GM12878 (cell line): Measurements from ENCODE around the gene KIF23. TPM values are rescaled to one million over a fixed set of nuclear protein-coding genes. Genes with fewer than 3 reads are reported as not detected.

Experiments used
- ATAC-seq: fragments of 200-7000 bp; cut with Tn5 transposase; 3 replicates; pipeline ENCODE4 v1.9.1; 2020; ENCODE audit warnings: mild to moderate bottlenecking, moderate library complexity
- BruUV-seq: library from RNA; stranded (reverse); fragments of 400-500 nt; replicated peaks from 2 replicates; lab custom pipeline; 2021; lab: Mats Ljungman, UMichigan
- CTCF ChIA-PET: fragments of 300-600 bp; sonication (Branson Sonifier 250); formaldehyde crosslinking; extraction: SDS; loops from one replicate; lab custom pipeline; 2021; ENCODE audit warnings: inconsistent platforms; lab: Yijun Ruan, JAX
- POLR2A ChIA-PET: fragments of 350-600 bp; formaldehyde crosslinking; extraction: SDS; loops from one replicate; lab custom pipeline; 2021; ENCODE audit warnings: inconsistent platforms; lab: Charles Lee
- RAD21 ChIA-PET: fragments of 300-600 bp; sonication (Branson Sonifier 250); formaldehyde crosslinking; loops from one replicate; lab custom pipeline; 2023; ENCODE audit warnings: antibody characterized with exemption; ENCODE audit not compliant: unreplicated experiment; lab: Charles Lee
- SMC1A ChIA-PET: fragments of 300-600 bp; sonication (Branson Sonifier 250); formaldehyde crosslinking; loops from one replicate; lab custom pipeline; 2023; ENCODE audit not compliant: unreplicated experiment, uncharacterized antibody; lab: Charles Lee
- DNase-seq: peaks from one replicate; pipeline ENCODE4 v3.0.0-alpha.2; 2011; ENCODE audit warnings: low read depth, low spot score
- FAIRE-seq: peaks from 3 replicates; lab custom pipeline; 2011; peaks lifted over from hg19 to GRCh38; lab: Jason Lieb, UNC
- H2AFZ ChIP-seq: 2 replicates; pipeline ENCODE4 v1.6.0; 2011; ENCODE audit warnings: low read depth, low read length, control low read depth; ENCODE audit not compliant: control insufficient read depth
- H3K27ac ChIP-seq: 2 replicates; pipeline ENCODE4 v1.5.1; 2011; ENCODE audit warnings: control low read depth; ENCODE audit not compliant: control insufficient read depth, insufficient read depth
- H3K27me3 ChIP-seq, 2 experiments: replicated peaks in 1 of 2; 2 replicates each; pipeline versions ENCODE4 v1.6.0 to v1.6.1; 2011; ENCODE audit warnings: low read length in 1 of 2; ENCODE audit not compliant: control insufficient read depth in 2 of 2, insufficient read depth in 2 of 2
- H3K36me3 ChIP-seq, 2 experiments: 2 replicates each; pipeline ENCODE4 v1.5.1; 2011; ENCODE audit warnings: low read length in 1 of 2; ENCODE audit not compliant: control insufficient read depth in 2 of 2, insufficient read depth in 2 of 2
- H3K4me1 ChIP-seq: 2 replicates; pipeline ENCODE4 v1.6.1; 2011; ENCODE audit warnings: mild to moderate bottlenecking, low read length, moderate library complexity, mixed read lengths; ENCODE audit not compliant: control insufficient read depth, insufficient read depth
- H3K4me2 ChIP-seq: 2 replicates; pipeline ENCODE4 v1.6.0; 2011; ENCODE audit warnings: control low read depth; ENCODE audit not compliant: control insufficient read depth, insufficient read depth
- H3K4me3 ChIP-seq: fragments of 200-600 bp; sonication (generic); 2 replicates; pipeline ENCODE4 v1.5.1; 2016
- H3K79me2 ChIP-seq: 2 replicates; pipeline ENCODE4 v1.6.0; 2011; ENCODE audit warnings: low read length; ENCODE audit not compliant: control insufficient read depth, insufficient read depth
- H3K9ac ChIP-seq: 2 replicates; pipeline ENCODE4 v1.8.0; 2011; ENCODE audit warnings: low read length, control low read depth, mixed read lengths; ENCODE audit not compliant: control insufficient read depth, insufficient read depth
- H3K9me3 ChIP-seq: replicated peaks from 3 replicates; pipeline ENCODE4 v1.5.1; 2011; ENCODE audit warnings: mild to moderate bottlenecking, low read length; ENCODE audit not compliant: control insufficient read depth, insufficient read depth
- H4K20me1 ChIP-seq: 2 replicates; pipeline ENCODE4 v1.6.0; 2011; ENCODE audit not compliant: control insufficient read depth, insufficient read depth
- BHLHE40 ChIP-seq, 2 experiments: fragments of 450-650 bp in 1 of 2; IDR thresholded peaks; 2 replicates each; pipeline ENCODE4 v1.6.1; 2011 to 2017; ENCODE audit warnings: low read depth in 2 of 2, borderline replicate concordance in 1 of 2, improper control_type of control experiment in 1 of 2, low read length in 1 of 2, mild to moderate bottlenecking in 1 of 2
- BRCA1 ChIP-seq: IDR thresholded peaks from 2 replicates; pipeline ENCODE4 v1.6.1; 2011; ENCODE audit warnings: low read depth, low read length, improper control_type of control experiment
- CUX1 ChIP-seq: IDR thresholded peaks from 2 replicates; pipeline ENCODE4 v1.6.1; 2012; ENCODE audit warnings: improper control_type of control experiment, low read depth, low read length; ENCODE audit not compliant: insufficient replicate concordance
- EGR1 ChIP-seq, 2 experiments: IDR thresholded peaks; 1 replicate in 1 of 2; 2 replicates in 1 of 2; pipeline ENCODE4 v1.6.1; 2011 to 2012; ENCODE audit warnings: low read depth in 2 of 2, low read length in 2 of 2, borderline replicate concordance in 1 of 2, mild to moderate bottlenecking in 1 of 2, moderate library complexity in 1 of 2
- KLF5 ChIP-seq: fragments of 450-650 bp; IDR thresholded peaks from 2 replicates; pipeline ENCODE4 v1.6.1; 2014; ENCODE audit warnings: mild to moderate bottlenecking; ENCODE audit not compliant: partially characterized antibody
- MTA3 ChIP-seq: IDR thresholded peaks from 2 replicates; pipeline ENCODE4 v1.6.1; 2012; ENCODE audit warnings: low read length, inconsistent platforms, borderline replicate concordance
- NFIC ChIP-seq: IDR thresholded peaks from 2 replicates; pipeline ENCODE4 v1.6.1; 2012; ENCODE audit warnings: low read depth, mild to moderate bottlenecking, inconsistent platforms, low read length, moderate library complexity
- NFXL1 ChIP-seq: fragments of 450-650 bp; IDR thresholded peaks from 2 replicates; pipeline ENCODE4 v1.6.1; 2017; ENCODE audit warnings: antibody characterized with exemption, mild to moderate bottlenecking, borderline replicate concordance
- RAD51 ChIP-seq: fragments of 450-650 bp; IDR thresholded peaks from 2 replicates; pipeline ENCODE4 v1.6.1; 2016; ENCODE audit warnings: moderate library complexity, mild to moderate bottlenecking, inconsistent platforms
- SMAD5 ChIP-seq: IDR thresholded peaks from 2 replicates; pipeline ENCODE4 v1.6.1; 2016; ENCODE audit warnings: antibody characterized with exemption, low read depth
- SREBF2 ChIP-seq: IDR thresholded peaks from 2 replicates; pipeline ENCODE4 v1.6.1; 2012; ENCODE audit warnings: mild to moderate bottlenecking, low read length
- SRF ChIP-seq, 2 experiments: IDR thresholded peaks; 2 replicates each; pipeline ENCODE4 v1.6.1; 2011; ENCODE audit warnings: low read depth in 2 of 2, low read length in 2 of 2, mild to moderate bottlenecking in 1 of 2, moderate library complexity in 1 of 2
- TAF1 ChIP-seq: IDR thresholded peaks from 2 replicates; pipeline ENCODE4 v1.6.1; 2011; ENCODE audit warnings: mild to moderate bottlenecking, low read depth, low read length, borderline replicate concordance
- TCF7 ChIP-seq: IDR thresholded peaks from 2 replicates; pipeline ENCODE4 v1.6.1; 2014; ENCODE audit warnings: antibody characterized with exemption, borderline replicate concordance
- ZNF207 ChIP-seq: fragments of 450-650 bp; IDR thresholded peaks from 2 replicates; pipeline ENCODE4 v1.6.1; 2014; ENCODE audit warnings: antibody characterized with exemption, mild to moderate bottlenecking, borderline replicate concordance
- ZNF384 ChIP-seq: IDR thresholded peaks from 2 replicates; pipeline ENCODE4 v1.6.1; 2012; ENCODE audit warnings: low read depth, mild to moderate bottlenecking, low read length, improper control_type of control experiment, borderline replicate concordance
- WGBS: methylation state at CpG from one replicate; pipeline ENCODE4 v1.1.6; 2016; ENCODE audit warnings: low lambda C conversion rate; ENCODE audit not compliant: insufficient replicate concordance, insufficient coverage; ENCODE audit errors: missing lambda C conversion rate; 5-methylcytosine and 5-hydroxymethylcytosine counted together
- in situ Hi-C: fragments of 300-500 bp; cut with MboI; formaldehyde crosslinking; loops from 9 replicates; pipeline ENCODE4 v1.14.3; 2018; ENCODE audit warnings: mixed read lengths
- intact Hi-C: fragments of 100-400 bp; cut with micrococcal nuclease; formaldehyde crosslinking; loops from one replicate; pipeline ENCODE4 v1.14.2; 2022; ENCODE audit not compliant: unreplicated experiment
- polyA plus RNA-seq, 11 experiments: library from polyadenylated mRNA; depleted of rRNA in 4 of 11; unstranded in 6 of 11; stranded (reverse) in 5 of 11; fragments of >200 nt; fragmentation: Nextera tagmentation in 4 of 11; fragmentation: Illumina TruSeq in 1 of 11; extraction: Ambion mirVana in 4 of 11; extraction: Trizol in 1 of 11; gene quantifications; 1 replicate in 1 of 11; 2 replicates in 10 of 11; pipeline versions ENCODE4 v1.2.1 to v1.2.3, GENCODE V29; 2011 to 2016; ENCODE audit warnings: inconsistent platforms in 2 of 11, missing spikeins in 2 of 11, low read depth in 1 of 11
- total RNA-seq, 4 experiments: library from RNA; depleted of rRNA in 3 of 4; stranded (reverse); fragments of >200 nt in 3 of 4; fragmentation: Illumina TruSeq in 1 of 4; extraction: Trizol in 1 of 4; gene quantifications; 2 replicates each; pipeline versions ENCODE4 v1.2.1 to v1.2.3, GENCODE V29; 2013 to 2021

KIF23 gene
- total and polyA plus RNA-seq, 10 of the 15 experiments (the other 5 are each of a cell fraction or from before 2014, with no cell fraction given): 28.0 to 62.5 (median 46.6) TPM

GRCh38 chr15:69469467-69470201 lies 55.5 kb downstream of the KIF23 start:
- H3K4me1 ChIP-seq: peaks cover 18% of the 10 kb centered on the region
- DNase-seq (no peak), FAIRE-seq (no peak), ATAC-seq (no peak)
- H3K4me3 ChIP-seq: no peak overlapping the region
- TF ChIP-seq NFIC (no peak), TCF7 (no peak), BHLHE40 (IDR thresholded peaks at IDR 0.05; ENCODE audit: borderline replicate concordance in 1 of 2, low read depth in 2 of 2, low read length in 1 of 2) (no peak), NFXL1 (no peak), ZNF207 (no peak), SRF (IDR thresholded peaks at IDR 0.05; ENCODE audit: low read depth in 2 of 2, low read length in 2 of 2) (no peak), CUX1 (no peak), SMAD5 (no peak), SREBF2 (no peak), TAF1 (no peak), ZNF384 (no peak), MTA3 (no peak), KLF5 (no peak), EGR1 (IDR thresholded peaks at IDR 0.05; ENCODE audit: borderline replicate concordance in 1 of 2, low read depth in 2 of 2, low read length in 2 of 2) (no peak), BRCA1 (no peak), RAD51 (no peak)
- in situ Hi-C loops (loop anchor here (5.0 to 10.0 kb wide), 2 partner anchors 1018 to 1255 kb away; no protein-coding TSS in a partner anchor), intact Hi-C loops (loop anchor here (10.0 kb wide), 1 partner anchor 1255 kb away; no protein-coding TSS in a partner anchor)
- H3K27ac ChIP-seq: no peak overlapping the region
- H3K9ac ChIP-seq: no peak overlapping the region
- H3K36me3 ChIP-seq: no peaks in the 10 kb centered on the region
- POLR2A ChIA-PET: interaction anchor here (1.2 kb wide), 1 partner anchor 17 kb away, joined by 3 read pairs; the partner anchor contains the start of gene RPLP1
- H2AFZ ChIP-seq: no peak overlapping the region
- RAD21 ChIA-PET: no interaction called here
- H3K79me2 ChIP-seq: no peaks in the 10 kb centered on the region
- WGBS: 71% methylated on average over 8 of the region's 8 CpGs
- H3K9me3 ChIP-seq: no peaks in the 10 kb centered on the region
- no TSS peak for BruUV-seq
- H3K4me2 ChIP-seq: no peak overlapping the region
- SMC1A ChIA-PET: interaction anchor here (1.4 kb wide), 1 partner anchor 1017 kb away, joined by 3 read pairs; no protein-coding TSS in a partner anchor
- CTCF ChIA-PET: interaction anchor here (0.8 to 1.7 kb wide), 4 partner anchors 12 to 1019 kb away, joined by 3 to 4 read pairs (median 4); no protein-coding TSS in a partner anchor
- no peaks in the 10 kb centered on the region for H4K20me1 ChIP-seq
- H3K27me3 ChIP-seq: no peaks in the 10 kb centered on the region
